HL-60 (cell line): ENCODE data around the gene RAB1B.

ENCODE experiments used
- DNase-seq, 2 experiments: peaks; one replicate each; pipeline ENCODE4 v3.0.0-alpha.2; 2010 to 2020; ENCODE audit warnings: low read depth in 1 of 2, low spot score in 1 of 2
- H3K27ac ChIP-seq: fragments of 250-450 bp; sonication (Bioruptor Pico); replicated peaks from 2 replicates; pipeline ENCODE4 v1.5.1; 2020; ENCODE audit warnings: mild to moderate bottlenecking, moderate library complexity
- H3K27me3 ChIP-seq: fragments of 250-450 bp; sonication (Bioruptor Pico); 2 replicates; pipeline ENCODE4 v1.5.1; 2021; ENCODE audit warnings: mild to moderate bottlenecking, moderate library complexity; ENCODE audit not compliant: insufficient read depth, poor library complexity, severe bottlenecking
- H3K4me3 ChIP-seq: replicated peaks from 2 replicates; pipeline ENCODE4 v1.5.1; 2011; ENCODE audit warnings: mild to moderate bottlenecking, control low read depth, low read length; ENCODE audit not compliant: insufficient read depth
- GABPA ChIP-seq: IDR thresholded peaks from 2 replicates; pipeline ENCODE4 v1.6.1; 2012; ENCODE audit warnings: low read depth
- POLR2AphosphoS5 ChIP-seq: IDR thresholded peaks from 2 replicates; pipeline ENCODE4 v1.6.1; 2012; ENCODE audit warnings: low read depth
- SPI1 ChIP-seq: IDR thresholded peaks from 2 replicates; pipeline ENCODE4 v1.6.1; 2012; ENCODE audit warnings: low read depth, mild to moderate bottlenecking, borderline replicate concordance
- TF ChIP-seq, protein P1 (sequence below): IDR thresholded peaks from 2 replicates; pipeline ENCODE4 v1.6.1; 2012; ENCODE audit warnings: low read depth; ENCODE audit not compliant: insufficient replicate concordance
- TF ChIP-seq, protein P2 (sequence below): IDR thresholded peaks from one replicate; pipeline ENCODE4 v1.5.1; 2011; ENCODE audit warnings: low read length, control low read depth, inconsistent platforms; ENCODE audit not compliant: insufficient read depth

RAB1B gene

DNA sequence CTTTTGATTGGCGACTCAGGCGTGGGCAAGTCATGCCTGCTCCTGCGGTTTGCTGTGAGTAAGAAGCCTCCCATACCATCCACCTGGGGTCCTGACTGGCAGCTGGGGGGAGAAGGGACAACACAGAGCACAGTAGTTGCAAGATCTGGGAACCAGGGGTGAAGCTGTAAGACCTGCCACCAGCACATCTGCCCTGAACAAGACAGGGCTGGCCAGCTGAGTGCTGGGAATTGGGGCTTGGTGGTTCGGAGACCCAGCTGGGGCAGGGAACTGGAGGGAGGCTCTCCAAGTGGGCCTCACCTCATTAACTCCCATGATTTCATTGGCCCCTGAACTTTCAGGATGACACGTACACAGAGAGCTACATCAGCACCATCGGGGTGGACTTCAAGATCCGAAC lies 3.4 kb downstream of the RAB1B start:
- Histone ChIP-seq H3K27ac (no peak overlapping the region), H3K27me3 (no peaks in the 10 kb centered on the region), H3K4me3 (no peak overlapping the region)
- TF ChIP-seq GABPA (no peak), POLR2AphosphoS5 (no peak), SPI1 (no peak)
- TF ChIP-seq, protein P1, sequence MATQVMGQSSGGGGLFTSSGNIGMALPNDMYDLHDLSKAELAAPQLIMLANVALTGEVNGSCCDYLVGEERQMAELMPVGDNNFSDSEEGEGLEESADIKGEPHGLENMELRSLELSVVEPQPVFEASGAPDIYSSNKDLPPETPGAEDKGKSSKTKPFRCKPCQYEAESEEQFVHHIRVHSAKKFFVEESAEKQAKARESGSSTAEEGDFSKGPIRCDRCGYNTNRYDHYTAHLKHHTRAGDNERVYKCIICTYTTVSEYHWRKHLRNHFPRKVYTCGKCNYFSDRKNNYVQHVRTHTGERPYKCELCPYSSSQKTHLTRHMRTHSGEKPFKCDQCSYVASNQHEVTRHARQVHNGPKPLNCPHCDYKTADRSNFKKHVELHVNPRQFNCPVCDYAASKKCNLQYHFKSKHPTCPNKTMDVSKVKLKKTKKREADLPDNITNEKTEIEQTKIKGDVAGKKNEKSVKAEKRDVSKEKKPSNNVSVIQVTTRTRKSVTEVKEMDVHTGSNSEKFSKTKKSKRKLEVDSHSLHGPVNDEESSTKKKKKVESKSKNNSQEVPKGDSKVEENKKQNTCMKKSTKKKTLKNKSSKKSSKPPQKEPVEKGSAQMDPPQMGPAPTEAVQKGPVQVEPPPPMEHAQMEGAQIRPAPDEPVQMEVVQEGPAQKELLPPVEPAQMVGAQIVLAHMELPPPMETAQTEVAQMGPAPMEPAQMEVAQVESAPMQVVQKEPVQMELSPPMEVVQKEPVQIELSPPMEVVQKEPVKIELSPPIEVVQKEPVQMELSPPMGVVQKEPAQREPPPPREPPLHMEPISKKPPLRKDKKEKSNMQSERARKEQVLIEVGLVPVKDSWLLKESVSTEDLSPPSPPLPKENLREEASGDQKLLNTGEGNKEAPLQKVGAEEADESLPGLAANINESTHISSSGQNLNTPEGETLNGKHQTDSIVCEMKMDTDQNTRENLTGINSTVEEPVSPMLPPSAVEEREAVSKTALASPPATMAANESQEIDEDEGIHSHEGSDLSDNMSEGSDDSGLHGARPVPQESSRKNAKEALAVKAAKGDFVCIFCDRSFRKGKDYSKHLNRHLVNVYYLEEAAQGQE, result no peak
- TF ChIP-seq, protein P2, sequence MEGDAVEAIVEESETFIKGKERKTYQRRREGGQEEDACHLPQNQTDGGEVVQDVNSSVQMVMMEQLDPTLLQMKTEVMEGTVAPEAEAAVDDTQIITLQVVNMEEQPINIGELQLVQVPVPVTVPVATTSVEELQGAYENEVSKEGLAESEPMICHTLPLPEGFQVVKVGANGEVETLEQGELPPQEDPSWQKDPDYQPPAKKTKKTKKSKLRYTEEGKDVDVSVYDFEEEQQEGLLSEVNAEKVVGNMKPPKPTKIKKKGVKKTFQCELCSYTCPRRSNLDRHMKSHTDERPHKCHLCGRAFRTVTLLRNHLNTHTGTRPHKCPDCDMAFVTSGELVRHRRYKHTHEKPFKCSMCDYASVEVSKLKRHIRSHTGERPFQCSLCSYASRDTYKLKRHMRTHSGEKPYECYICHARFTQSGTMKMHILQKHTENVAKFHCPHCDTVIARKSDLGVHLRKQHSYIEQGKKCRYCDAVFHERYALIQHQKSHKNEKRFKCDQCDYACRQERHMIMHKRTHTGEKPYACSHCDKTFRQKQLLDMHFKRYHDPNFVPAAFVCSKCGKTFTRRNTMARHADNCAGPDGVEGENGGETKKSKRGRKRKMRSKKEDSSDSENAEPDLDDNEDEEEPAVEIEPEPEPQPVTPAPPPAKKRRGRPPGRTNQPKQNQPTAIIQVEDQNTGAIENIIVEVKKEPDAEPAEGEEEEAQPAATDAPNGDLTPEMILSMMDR, result no peak
- DNase-seq, result no peak

DNA sequence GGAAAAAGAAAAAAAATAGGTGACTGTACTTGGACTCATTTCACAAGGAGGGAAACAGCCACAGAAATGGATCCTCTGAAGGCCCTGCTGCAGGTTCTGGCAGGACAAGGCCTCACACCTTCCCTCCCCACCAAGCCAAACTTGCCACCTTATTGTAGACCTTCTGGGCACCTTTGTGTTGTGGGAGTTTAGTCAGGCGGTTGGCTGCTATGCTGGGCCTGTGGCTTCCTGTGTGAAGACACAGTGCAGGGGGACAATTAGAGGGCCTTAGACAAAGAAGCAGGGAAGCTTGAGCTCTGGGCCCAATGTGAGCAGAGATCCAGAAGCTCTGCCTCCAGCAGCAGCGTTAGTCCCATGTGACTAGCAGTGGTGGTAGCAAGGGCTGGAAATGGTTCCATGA lies 4.2 kb downstream of the RAB1B start:
- TF ChIP-seq, protein P2, result no peak
- TF ChIP-seq SPI1, result no peak
- no peak for TF ChIP-seq POLR2AphosphoS5
- TF ChIP-seq, protein P1, result no peak
- no peak for TF ChIP-seq GABPA
- Histone ChIP-seq H3K4me3 (no peak overlapping the region), H3K27ac (no peak overlapping the region), H3K27me3 (no peaks in the 10 kb centered on the region)
- DNase-seq, result no peak

DNA sequence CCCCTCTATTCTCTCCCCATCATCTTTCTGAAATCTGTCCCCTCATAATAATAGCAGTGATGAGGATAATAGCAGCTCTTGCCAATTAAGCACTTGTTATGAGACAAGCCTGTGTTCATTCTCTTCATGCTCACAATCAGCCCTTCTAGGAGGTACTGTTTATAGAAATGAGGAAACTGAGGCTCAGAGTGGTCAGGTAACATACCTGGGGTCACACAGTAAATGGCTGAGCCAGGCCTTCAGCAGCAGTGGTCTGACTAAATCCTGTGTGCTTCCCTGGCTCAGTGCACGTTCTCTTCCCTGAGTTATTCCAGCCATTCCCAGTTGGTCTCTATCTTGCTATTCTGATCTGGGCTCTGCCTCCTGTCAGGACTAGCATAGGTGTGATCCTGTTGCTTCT lies 5.8 kb downstream of the RAB1B start:
- TF ChIP-seq POLR2AphosphoS5 (no peak), GABPA (no peak)
- TF ChIP-seq, protein P1, result no peak
- TF ChIP-seq, protein P2, result no peak
- Histone ChIP-seq H3K4me3 (no peak overlapping the region), H3K27ac (no peak overlapping the region), H3K27me3 (no peaks in the 10 kb centered on the region)
- DNase-seq, result no peak
